HepG2 (cell line): ENCODE results near the gene CMAS. TPM values are rescaled to one million over a fixed set of nuclear protein-coding genes. Genes with fewer than 3 reads are reported as not detected.
A peak's percentile ranks its signal among the peaks of the same experiment; 100 is the strongest.

Experiments used
- CREBL2 ChIP-seq: sonication (generic); formaldehyde crosslinking; IDR thresholded peaks from 2 replicates; pipeline ENCODE4 v1.8.1; 2023; ENCODE audit warnings: missing genetic modification reagents, mild to moderate bottlenecking, borderline replicate concordance
- DZIP1 ChIP-seq: sonication (generic); formaldehyde crosslinking; IDR thresholded peaks from 2 replicates; pipeline ENCODE4 v1.5.0; 2020; ENCODE audit warnings: mild to moderate bottlenecking, missing genetic modification reagents
- ELF3 ChIP-seq: IDR thresholded peaks from 2 replicates; pipeline ENCODE4 v1.6.1; 2016; ENCODE audit warnings: missing genetic modification reagents, missing compliant biosample characterization
- GLI4 ChIP-seq: sonication (generic); formaldehyde crosslinking; IDR thresholded peaks from 2 replicates; pipeline ENCODE4 v1.5.1; 2020; ENCODE audit warnings: missing genetic modification reagents, mild to moderate bottlenecking, moderate library complexity, borderline replicate concordance
- KDM2A ChIP-seq: sonication (generic); formaldehyde crosslinking; IDR thresholded peaks from 2 replicates; pipeline ENCODE4 v1.4.0; 2020; ENCODE audit warnings: low read depth, missing genetic modification reagents, borderline replicate concordance
- REPIN1 ChIP-seq: sonication (generic); formaldehyde crosslinking; IDR thresholded peaks from 2 replicates; pipeline ENCODE4 v1.8.0; 2022; ENCODE audit warnings: missing genetic modification reagents, low read depth, mild to moderate bottlenecking, borderline replicate concordance
- THRA ChIP-seq: sonication (generic); formaldehyde crosslinking; IDR thresholded peaks from 2 replicates; pipeline ENCODE4 v1.4.0; 2020; ENCODE audit warnings: missing genetic modification reagents, borderline replicate concordance
- ZBTB44 ChIP-seq: sonication (generic); formaldehyde crosslinking; IDR thresholded peaks from 2 replicates; pipeline ENCODE4 v1.4.0; 2020; ENCODE audit warnings: missing genetic modification reagents
- ZNF235 ChIP-seq: sonication (generic); formaldehyde crosslinking; IDR thresholded peaks from 2 replicates; pipeline ENCODE4 v1.8.1; 2023; ENCODE audit warnings: mild to moderate bottlenecking, missing genetic modification reagents, borderline replicate concordance
- ZNF251 ChIP-seq: sonication (generic); formaldehyde crosslinking; IDR thresholded peaks from 2 replicates; pipeline ENCODE4 v1.9.0; 2021; ENCODE audit warnings: mild to moderate bottlenecking, missing genetic modification reagents
- ZNF318 ChIP-seq: sonication (generic); formaldehyde crosslinking; IDR thresholded peaks from 2 replicates; pipeline ENCODE4 v1.4.0; 2020; ENCODE audit warnings: mild to moderate bottlenecking, missing genetic modification reagents
- ZNF619 ChIP-seq: sonication (generic); formaldehyde crosslinking; IDR thresholded peaks from 2 replicates; pipeline ENCODE4 v1.4.0; 2020; ENCODE audit warnings: mild to moderate bottlenecking, missing genetic modification reagents
- ZNF879 ChIP-seq: sonication (generic); formaldehyde crosslinking; IDR thresholded peaks from 2 replicates; pipeline ENCODE4 v1.8.1; 2023; ENCODE audit warnings: missing genetic modification reagents
- polyA plus RNA-seq, 8 experiments: library from polyadenylated mRNA; depleted of rRNA in 3 of 8; stranded (reverse) in 7 of 8; unstranded in 1 of 8; fragments of >200 nt; fragmentation: Illumina TruSeq in 4 of 8; extraction: Trizol in 4 of 8; gene quantifications; 2 replicates each; pipeline versions ENCODE4 v1.2.1 to v1.2.3, GENCODE V29; 2011 to 2016; ENCODE audit warnings: low read depth in 4 of 8, missing spikeins in 1 of 8, mixed read lengths in 1 of 8; ENCODE audit not compliant: insufficient read depth in 1 of 8
- total RNA-seq, 5 experiments: library from RNA; depleted of rRNA; stranded (reverse); fragments of >200 nt; fragmentation: Illumina TruSeq; extraction: Trizol; gene quantifications; 2 replicates each; pipeline ENCODE4 v1.2.3, GENCODE V29; 2016; ENCODE audit warnings: low read depth in 1 of 5

Gene CMAS
- total and polyA plus RNA-seq, 2 of the 13 experiments (the other 11 are each of a cell fraction or from before 2014, with no cell fraction given) = 14.0 to 21.3 TPM

GRCh38 chr12:22046090-22046967 lies at the start of gene CMAS (continued):
- no peak for TF ChIP-seq GLI4 (CRISPR knock-in tag)
- no peak for TF ChIP-seq ZNF318 (CRISPR knock-in tag)
- TF ChIP-seq REPIN1 = 0 out of 2 replicates have a peak, but pooled peaks have one; percentile 44
- no peak for TF ChIP-seq ZNF235 (CRISPR knock-in tag)
- no peak for TF ChIP-seq ZNF879 (CRISPR knock-in tag)
- TF ChIP-seq ZNF251 = no peak
- peak; percentile 31; the same call in 1 of the 2 replicates for TF ChIP-seq THRA
- no peak for TF ChIP-seq ELF3 (CRISPR knock-in tag)
- peak; percentile 35; the same call in 1 of the 2 replicates for TF ChIP-seq KDM2A (CRISPR knock-in tag)
- TF ChIP-seq ZNF619 (CRISPR knock-in tag) = no peak
- no peak for TF ChIP-seq CREBL2 (CRISPR knock-in tag)
- peak; percentile 65; the same call in 1 of the 2 replicates for TF ChIP-seq ZBTB44 (CRISPR knock-in tag)
- TF ChIP-seq DZIP1 (CRISPR knock-in tag) = 0 out of 2 replicates have a peak, but pooled peaks have one; percentile 19
